ENCODE measurements around the gene UFC1.

UFC1 gene

GRCh38 chr1:161133220-161133740 is 20.5 kb upstream of the UFC1 start:
- DNase-seq (ENCODE audit: low read depth, low spot score) = no peak

DNA sequence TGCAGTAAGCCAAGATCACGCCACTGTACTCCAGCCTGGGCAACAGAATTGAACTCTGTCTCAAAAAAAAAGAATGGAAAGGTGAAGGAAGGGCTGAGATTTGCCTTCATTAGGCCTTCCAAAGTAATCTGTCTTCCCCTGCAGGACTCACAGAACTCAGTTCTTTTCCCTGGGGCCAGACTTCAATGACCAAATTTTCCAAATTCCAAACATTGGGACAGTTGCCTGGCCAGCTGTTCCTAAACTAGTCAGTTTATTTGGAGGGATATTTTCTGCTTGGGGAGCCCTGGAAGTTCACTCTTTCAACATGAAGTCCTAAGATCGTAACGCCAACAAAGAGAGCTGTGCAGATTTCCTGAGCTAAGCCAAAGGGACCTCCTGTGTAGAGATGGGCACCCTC is 15.9 kb upstream of the UFC1 start:
- DNase-seq (ENCODE audit: low read depth, low spot score) = no peak

DNA sequence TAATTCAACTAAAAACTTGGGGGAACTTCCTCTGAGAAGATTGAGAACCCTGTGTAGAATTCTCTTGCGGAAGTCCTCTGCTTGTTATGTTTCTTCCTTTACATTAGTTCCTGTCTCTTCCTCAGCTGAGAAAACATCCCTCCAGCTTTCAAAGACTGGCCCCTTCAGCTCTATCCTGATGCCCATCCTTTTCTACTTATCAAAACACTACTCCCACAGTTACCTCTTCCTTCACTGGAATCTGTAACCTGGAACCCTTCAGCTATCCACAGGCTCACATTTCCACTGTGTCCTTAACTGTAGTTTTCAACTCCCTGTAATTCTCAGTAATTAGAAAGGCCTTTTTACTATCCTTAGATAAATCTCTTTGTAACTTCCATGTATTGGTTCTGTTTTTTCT is 15.3 kb upstream of the UFC1 start:
- DNase-seq (ENCODE audit: low read depth, low spot score) = no peak

DNA sequence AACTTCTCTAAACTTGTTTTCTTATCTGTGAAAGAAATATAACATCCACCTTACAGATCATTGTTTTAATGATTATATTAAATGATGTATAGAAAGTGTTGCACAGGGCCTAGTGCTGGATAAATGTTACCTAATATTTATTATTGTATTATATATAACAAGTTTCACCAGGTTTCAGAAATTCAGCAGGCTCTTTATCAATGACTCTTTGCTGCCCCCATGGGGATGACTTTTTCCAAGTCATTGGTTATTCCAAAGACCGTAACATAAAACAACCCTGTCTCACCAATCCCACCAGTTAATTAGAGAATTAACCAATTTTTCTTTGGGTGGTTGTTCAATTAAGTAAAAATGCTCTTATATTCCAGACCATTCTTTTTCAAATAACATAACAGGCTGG is 14.0 kb upstream of the UFC1 start:
- no peak for DNase-seq (ENCODE audit: low read depth, low spot score)

- no peak for DNase-seq (ENCODE audit: low read depth, low spot score)
Observed at GRCh38 chr1:161140755-161141400, 12.9 kb upstream of the UFC1 start.

- DNase-seq (ENCODE audit: low read depth, low spot score) = no peak
Observed at GRCh38 chr1:161145832-161146231, 7.9 kb upstream of the UFC1 start.

GRCh38 chr1:161153176-161153575 is 602 bp upstream of the UFC1 start:
- no peak for DNase-seq (ENCODE audit: low read depth, low spot score)

DNA sequence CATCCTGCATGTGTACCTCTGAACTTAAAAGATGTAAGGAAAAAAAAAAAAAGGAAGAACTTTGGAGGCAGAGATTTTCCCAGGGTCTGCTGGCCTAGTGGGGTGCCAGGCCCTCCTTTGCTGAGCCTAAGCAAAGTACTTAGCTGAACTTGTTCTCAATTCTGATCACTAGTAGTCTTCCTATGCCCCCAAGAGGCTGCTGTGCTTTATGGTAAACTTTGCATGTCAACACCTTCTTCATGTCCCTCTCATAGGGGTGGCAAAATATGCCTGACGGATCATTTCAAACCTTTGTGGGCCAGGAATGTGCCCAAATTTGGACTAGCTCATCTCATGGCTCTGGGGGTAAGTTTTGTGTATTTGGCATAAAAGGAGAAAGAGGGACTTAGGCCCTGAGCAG is 4.1 kb downstream of the UFC1 start:
- DNase-seq (ENCODE audit: low read depth, low spot score) = no peak

DNA sequence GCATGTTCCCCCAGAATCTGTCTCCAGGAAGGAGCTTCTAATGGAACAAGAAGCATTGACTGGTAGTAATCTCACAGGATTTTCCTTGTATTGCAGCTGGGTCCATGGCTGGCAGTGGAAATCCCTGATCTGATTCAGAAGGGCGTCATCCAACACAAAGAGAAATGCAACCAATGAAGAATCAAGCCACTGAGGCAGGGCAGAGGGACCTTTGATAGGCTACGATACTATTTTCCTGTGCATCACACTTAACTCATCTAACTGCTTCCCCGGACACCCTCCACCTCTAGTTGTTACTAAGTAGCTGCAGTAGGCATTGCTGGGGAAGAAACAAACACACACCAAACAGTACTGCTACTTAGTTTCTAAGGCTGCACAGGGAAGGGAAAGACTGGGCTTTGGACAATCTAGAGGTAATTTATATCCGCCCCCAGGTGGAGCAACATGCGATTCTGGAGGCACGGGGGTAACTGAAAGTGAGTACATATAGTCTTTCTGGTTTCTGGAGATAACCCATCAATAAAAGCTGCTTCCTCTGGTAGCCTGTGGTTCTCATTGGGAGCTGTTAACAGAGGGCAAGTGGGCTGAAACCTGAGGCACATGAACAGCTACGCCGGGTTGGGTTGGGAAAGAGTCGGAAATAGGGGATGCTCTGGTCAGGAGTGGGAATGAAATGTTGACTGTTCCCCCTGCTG is 4.7 kb downstream of the UFC1 start:
- no peak for DNase-seq (ENCODE audit: low read depth, low spot score)

GRCh38 chr1:161159087-161159912 is 5.5 kb downstream of the UFC1 start, which contains the start of gene USP21:
USP21 (plus strand) TSS chr1:161159500; CDS start chr1:161160641, 1,141 bp downstream.
- peak; percentile 77 for DNase-seq (ENCODE audit: low read depth, low spot score)

- no peak for DNase-seq (ENCODE audit: low read depth, low spot score)
Observed at GRCh38 chr1:161159913-161160243, 6.1 kb downstream of the UFC1 start.

DNA sequence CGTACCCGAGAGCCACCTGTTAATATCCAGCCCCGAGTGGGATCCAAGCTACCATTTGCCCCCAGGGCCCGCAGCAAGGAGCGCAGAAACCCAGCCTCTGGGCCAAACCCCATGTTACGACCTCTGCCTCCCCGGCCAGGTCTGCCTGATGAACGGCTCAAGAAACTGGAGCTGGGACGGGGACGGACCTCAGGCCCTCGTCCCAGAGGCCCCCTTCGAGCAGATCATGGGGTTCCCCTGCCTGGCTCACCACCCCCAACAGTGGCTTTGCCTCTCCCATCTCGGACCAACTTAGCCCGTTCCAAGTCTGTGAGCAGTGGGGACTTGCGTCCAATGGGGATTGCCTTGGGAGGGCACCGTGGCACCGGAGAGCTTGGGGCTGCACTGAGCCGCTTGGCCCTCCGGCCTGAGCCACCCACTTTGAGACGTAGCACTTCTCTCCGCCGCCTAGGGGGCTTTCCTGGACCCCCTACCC is 6.9 kb downstream of the UFC1 start:
- no peak for DNase-seq (ENCODE audit: low read depth, low spot score)

GRCh38 chr1:161161652-161162051 is 7.9 kb downstream of the UFC1 start:
- no peak for DNase-seq (ENCODE audit: low read depth, low spot score)

DNA sequence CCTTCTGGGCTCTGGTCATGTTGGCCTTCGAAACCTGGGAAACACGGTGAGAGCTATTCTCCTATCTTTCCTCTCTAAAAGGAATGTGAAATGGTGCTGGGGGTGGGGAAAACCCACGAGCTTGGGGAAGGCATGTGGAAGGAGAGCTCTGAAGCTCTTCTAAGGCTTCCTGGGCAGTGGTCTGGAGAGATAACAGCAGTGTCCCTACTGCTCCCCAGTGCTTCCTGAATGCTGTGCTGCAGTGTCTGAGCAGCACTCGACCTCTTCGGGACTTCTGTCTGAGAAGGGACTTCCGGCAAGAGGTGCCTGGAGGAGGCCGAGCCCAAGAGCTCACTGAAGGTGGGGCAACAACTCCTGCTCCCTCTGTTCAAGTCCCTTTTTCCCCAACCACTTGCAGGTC is 8.3 kb downstream of the UFC1 start:
- DNase-seq (ENCODE audit: low read depth, low spot score) = no peak

DNA sequence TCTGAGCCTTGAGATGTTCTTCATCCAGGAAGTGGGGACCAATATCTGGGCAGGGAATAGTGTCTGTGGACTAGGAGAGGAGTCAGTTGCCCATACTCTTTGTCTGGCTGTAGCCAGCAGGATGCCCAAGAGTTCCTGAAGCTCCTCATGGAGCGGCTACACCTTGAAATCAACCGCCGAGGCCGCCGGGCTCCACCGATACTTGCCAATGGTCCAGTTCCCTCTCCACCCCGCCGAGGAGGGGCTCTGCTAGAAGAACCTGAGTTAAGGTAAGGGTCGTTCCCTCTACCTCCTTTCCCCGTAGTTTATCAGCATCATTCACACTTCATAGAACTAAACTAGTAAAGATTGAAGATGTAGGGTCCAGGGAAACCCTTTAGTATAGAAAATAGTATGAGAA is 9.0 kb downstream of the UFC1 start:
- no peak for DNase-seq (ENCODE audit: low read depth, low spot score)

DNA sequence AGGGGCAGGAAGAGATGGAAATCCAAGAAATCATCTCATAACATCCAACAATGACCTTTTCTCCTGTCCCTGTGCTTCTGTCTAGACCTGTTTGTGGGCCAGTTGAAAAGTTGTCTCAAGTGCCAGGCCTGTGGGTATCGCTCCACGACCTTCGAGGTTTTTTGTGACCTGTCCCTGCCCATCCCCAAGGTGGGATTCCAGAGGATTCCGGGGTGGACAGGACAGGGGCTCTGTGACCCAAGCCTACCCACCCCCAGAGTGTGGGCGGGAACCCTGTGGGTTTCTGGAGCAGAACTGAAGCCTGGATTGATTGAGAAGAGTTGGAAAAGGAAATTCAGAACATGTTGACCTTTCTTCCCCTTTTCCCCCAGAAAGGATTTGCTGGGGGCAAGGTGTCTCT is 10.0 kb downstream of the UFC1 start:
- DNase-seq (ENCODE audit: low read depth, low spot score) = no peak

- no peak for DNase-seq (ENCODE audit: low read depth, low spot score)
Observed at GRCh38 chr1:161164901-161165610, 11.3 kb downstream of the UFC1 start.

DNA sequence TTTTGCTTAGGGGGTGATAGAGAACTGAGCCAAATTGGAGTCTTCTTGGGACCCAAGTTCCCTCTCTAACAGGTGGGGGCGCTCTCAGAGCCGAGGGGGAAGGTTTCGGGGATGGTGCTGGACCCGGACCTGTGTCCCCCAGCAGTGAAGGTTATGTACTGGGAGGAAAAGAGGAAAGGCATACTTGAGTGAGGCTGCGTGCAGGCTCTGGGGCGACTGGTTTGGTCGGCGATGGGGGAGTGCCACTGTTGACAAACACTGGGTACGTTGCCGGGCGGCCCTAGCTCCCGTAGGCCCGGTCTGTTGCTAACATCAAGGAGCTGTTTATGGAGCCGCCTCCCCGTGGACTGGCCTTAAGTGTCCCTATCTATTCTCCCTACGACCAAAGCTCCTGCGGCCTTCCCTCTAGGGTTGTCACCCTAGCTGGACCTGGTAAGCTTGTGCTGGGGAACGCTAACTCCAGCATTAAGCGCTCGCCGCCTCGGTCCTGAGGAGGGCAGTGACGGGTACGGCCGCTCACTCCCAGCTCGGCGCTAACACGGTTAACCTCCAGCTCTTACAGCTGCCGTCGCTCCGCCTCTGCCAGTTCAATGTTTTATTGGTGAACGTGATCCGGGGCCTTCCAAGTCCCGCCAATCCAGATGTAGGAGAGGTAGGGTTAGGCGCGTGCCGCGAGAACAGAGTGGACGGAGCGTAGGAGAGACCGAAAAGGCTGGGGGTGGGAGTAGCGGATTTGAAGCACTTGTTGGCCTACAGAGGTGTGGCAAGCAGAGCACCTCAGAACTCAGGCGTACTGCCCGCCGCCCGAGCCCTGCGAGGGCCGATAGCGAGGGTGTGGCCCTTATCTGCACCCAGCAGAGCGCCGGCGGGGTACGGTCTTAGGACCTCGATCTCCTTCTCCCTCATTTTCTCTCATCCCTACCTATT is 12.2 kb downstream of the UFC1 start, which contains the start of gene PPOX:
PPOX (plus strand) TSS at position 685 of the 927 bp plus-strand sequence. CDS start 422 bp downstream, outside the sequence.
- DNase-seq (ENCODE audit: low read depth, low spot score) = peak; percentile 77

DNA sequence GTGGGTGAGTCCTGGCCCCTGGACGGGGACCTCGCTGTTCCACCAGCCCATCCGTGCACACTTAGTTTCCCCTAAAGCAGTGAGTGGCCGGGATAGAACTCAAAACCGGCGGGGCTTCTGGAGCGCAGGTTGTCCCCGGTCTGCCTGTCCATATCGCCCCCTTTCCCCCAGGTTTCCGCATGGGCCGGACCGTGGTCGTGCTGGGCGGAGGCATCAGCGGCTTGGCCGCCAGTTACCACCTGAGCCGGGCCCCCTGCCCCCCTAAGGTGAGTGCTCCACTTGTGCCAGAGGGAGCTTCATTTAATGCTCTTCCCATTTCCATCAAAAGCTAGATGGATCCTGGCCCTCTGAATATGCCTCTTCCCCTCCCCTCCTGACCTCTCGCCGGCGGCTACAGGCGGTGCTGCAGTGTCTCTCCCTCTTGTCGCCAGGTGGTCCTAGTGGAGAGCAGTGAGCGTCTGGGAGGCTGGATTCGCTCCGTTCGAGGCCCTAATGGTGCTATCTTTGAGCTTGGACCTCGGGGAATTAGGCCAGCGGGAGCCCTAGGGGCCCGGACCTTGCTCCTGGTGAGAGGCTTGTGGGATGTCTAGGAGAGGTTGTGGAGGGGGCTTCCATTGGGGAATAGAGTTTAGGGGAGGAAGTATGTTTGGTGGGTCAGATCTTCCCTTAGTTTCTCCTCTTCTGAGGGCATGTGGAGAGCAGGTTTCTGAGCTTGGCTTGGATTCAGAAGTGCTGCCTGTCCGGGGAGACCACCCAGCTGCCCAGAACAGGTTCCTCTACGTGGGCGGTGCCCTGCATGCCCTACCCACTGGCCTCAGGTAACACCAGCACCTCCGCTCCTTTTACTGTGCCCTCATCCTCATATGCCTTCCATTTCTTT is 13.1 kb downstream of the UFC1 start:
- DNase-seq (ENCODE audit: low read depth, low spot score) = no peak

Measured in activated naive CD8-positive, alpha-beta T cell treated with anti-CD3 and anti-CD28 coated beads, Interleukin-2, amount 50 U/mL, for 16 hours (primary cell).